ENCODE measurements around the gene KANSL2.
"Not testable (repeated sequence)": the region's sequence is repeated elsewhere in the genome, so short reads cannot be mapped to it uniquely, and the experiment has no call there.

Gene KANSL2, protein sequence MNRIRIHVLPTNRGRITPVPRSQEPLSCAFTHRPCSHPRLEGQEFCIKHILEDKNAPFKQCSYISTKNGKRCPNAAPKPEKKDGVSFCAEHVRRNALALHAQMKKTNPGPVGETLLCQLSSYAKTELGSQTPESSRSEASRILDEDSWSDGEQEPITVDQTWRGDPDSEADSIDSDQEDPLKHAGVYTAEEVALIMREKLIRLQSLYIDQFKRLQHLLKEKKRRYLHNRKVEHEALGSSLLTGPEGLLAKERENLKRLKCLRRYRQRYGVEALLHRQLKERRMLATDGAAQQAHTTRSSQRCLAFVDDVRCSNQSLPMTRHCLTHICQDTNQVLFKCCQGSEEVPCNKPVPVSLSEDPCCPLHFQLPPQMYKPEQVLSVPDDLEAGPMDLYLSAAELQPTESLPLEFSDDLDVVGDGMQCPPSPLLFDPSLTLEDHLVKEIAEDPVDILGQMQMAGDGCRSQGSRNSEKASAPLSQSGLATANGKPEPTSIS

DNA sequence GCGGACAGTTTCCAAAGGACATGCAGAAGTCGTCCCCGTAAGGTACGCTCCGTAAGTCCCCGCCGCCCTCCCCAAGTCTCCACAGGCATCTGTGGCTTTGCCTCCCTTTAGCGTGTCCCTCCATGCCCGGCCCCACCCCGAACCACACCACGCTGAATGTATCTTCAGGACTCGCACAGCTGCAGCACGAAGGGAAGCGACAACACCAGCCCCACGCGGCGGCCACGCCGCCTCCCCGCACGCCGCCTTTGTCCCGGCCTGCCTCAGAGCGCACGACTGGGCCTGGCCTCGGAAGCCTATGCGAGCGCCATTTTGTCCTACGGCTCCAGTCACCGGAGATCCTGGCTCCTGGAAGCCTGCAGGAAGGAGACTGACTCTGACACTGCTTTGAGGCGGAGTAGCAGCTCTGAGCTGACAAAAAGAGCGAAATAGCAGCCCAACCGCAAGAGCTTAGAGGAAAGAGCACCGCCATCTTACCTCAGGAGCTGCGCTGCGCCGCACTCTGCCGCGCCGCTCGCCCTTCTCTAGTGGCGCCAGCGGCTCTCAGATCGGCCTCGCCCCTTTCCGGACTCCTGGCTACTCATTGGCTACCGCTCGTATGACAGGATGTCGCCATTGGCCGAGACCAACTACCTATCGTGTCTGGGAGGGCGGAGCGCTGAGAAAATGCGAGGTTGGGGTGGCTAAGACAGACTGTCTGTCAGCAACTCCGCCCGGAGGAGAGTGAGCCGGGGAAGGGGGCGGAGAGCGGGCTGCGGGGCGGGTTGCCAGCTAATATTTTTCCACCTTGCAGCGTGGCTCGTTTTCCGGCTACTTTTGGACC is at the start of gene KANSL2:
Gene KANSL2, minus strand, starts transcription at position 529 of the 823 bp plus-strand sequence. CDS start 606 bp downstream, outside the sequence.
- WGBS (ENCODE audit: insufficient coverage, insufficient read length), result no CpG with 5 or more reads among the region's 64 CpGs
- H3K27ac ChIP-seq (ENCODE audit: low read length), result no peak within 1 kb of the TSS
- peak; percentile 96 for DNase-seq (ENCODE audit: low read depth, low spot score)

DNA sequence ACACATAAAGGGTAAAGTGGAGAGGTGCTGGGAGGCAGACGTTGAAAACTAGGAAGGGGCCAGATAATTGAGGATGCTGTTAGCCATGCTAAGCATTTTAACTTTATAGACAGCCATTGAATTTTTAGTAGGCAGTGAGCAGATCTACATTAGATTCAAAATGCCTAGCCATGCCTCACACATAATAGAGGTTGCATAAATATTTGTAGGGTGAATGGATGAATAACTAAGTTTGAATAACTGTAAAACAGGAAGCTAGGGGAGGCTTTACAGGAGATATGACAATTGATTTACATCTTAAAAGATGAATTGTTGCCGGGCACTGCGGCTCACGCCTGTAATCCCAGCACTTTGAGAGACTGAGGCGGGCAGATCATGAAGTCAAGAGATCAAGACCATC is 46.8 kb upstream of the KANSL2 start:
- Histone ChIP-seq H3K27ac (ENCODE audit: low read length) (no peak overlapping the region), H3K4me1 (ENCODE audit: control insufficient read depth, insufficient read depth, low read length) (no peaks in the 10 kb centered on the region), H3K9me3 (ENCODE audit: control insufficient read depth, insufficient read depth, low read length) (no peaks in the 10 kb centered on the region; the same call in 1 of the 2 replicates), H3K27me3 (ENCODE audit: control insufficient read depth, insufficient read depth, low read length) (no peaks in the 10 kb centered on the region), H3K36me3 (ENCODE audit: control insufficient read depth, insufficient read depth, low read length) (no peaks in the 10 kb centered on the region), H3K4me3 (ENCODE audit: low read length) (no peak overlapping the region)
- no CpG with 5 or more reads among the region's 5 CpGs for WGBS (ENCODE audit: insufficient coverage, insufficient read length)
- DNase-seq (ENCODE audit: low read depth, low spot score), result no peak

More for the DNA sequence above, at the start of gene KANSL2:
- no peaks in the 10 kb centered on the region for H3K9me3 ChIP-seq (ENCODE audit: control insufficient read depth, insufficient read depth, low read length)
- H3K36me3 ChIP-seq (ENCODE audit: control insufficient read depth, insufficient read depth, low read length), result peaks cover 6% of the 10 kb centered on the region; the same call in 1 of the 2 replicates
- peak within 1 kb of the TSS; percentile 95 for H3K4me3 ChIP-seq (ENCODE audit: low read length)
- peaks cover 2% of the 10 kb centered on the region; the same call in 1 of the 2 replicates for H3K4me1 ChIP-seq (ENCODE audit: control insufficient read depth, insufficient read depth, low read length)
- no peaks in the 10 kb centered on the region for H3K27me3 ChIP-seq (ENCODE audit: control insufficient read depth, insufficient read depth, low read length)

DNA sequence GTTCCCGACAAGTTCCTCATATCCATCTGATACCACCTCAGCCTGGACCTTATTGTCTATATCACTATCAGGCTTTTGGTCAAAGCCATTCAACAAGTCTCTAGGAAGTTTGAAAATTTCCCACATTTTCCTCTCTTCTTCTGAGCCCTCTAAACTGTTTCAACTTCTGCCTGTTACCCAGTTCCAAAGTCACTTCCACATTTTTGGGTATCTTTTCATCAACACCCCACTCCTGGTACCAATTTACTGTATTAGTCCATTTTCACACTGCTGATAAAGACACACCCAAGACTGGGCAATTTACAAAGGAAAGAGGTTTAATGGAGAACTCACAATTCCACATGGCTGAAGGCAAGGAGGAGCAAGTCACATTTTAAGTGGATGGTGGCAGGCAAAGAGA is 38.7 kb upstream of the KANSL2 start:
- not testable (repeated sequence) for H3K27ac ChIP-seq (ENCODE audit: low read length); H3K4me1 ChIP-seq (ENCODE audit: control insufficient read depth, insufficient read depth, low read length); H3K9me3 ChIP-seq (ENCODE audit: control insufficient read depth, insufficient read depth, low read length); H3K4me3 ChIP-seq (ENCODE audit: low read length); H3K36me3 ChIP-seq (ENCODE audit: control insufficient read depth, insufficient read depth, low read length); H3K27me3 ChIP-seq (ENCODE audit: control insufficient read depth, insufficient read depth, low read length); DNase-seq (ENCODE audit: low read depth, low spot score)
- WGBS (ENCODE audit: insufficient coverage, insufficient read length), result no CpG with 5 or more reads among the region's 1 CpG

DNA sequence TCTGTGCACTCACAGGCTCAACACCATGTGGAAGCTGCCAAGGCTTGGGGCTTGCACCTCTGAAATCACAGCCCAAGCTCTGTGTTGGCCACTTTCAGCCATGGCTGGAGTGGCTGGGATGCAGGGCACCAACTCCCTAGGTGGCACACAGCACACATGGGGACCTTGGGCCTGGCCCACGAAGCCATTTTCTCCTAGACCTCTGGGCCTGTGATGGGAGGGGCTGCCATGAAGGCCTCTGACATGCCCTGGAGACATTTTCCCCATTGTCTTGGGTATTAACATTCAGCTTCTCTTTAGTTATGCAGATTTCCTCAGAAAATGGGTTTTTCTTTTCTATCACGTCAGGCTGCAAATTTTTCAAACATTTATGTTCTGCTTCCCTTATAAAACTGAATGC is 38.1 kb upstream of the KANSL2 start:
- no CpG with 5 or more reads among the region's 2 CpGs for WGBS (ENCODE audit: insufficient coverage, insufficient read length)
- H3K4me1 ChIP-seq (ENCODE audit: control insufficient read depth, insufficient read depth, low read length); H3K27me3 ChIP-seq (ENCODE audit: control insufficient read depth, insufficient read depth, low read length); H3K36me3 ChIP-seq (ENCODE audit: control insufficient read depth, insufficient read depth, low read length); DNase-seq (ENCODE audit: low read depth, low spot score); H3K27ac ChIP-seq (ENCODE audit: low read length); H3K4me3 ChIP-seq (ENCODE audit: low read length); H3K9me3 ChIP-seq (ENCODE audit: control insufficient read depth, insufficient read depth, low read length): not testable (repeated sequence)

DNA sequence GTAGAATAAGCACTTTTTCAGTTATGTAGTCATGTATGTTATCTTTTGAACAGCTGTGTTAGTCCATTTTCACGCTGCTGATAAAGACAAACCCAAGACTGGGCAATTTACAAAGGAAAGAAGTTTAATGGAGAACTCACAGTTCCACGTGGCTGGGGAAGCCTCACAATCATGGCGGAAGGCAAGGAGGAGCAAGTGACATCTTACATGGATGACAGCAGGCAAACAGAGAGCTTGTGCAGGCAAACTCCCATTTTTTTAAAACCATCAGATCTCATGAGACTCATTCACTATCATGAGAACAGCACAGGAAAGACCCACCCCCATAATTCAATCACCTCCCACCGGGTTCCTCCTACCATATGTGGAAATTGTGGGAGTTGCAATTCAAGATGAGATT is 37.0 kb upstream of the KANSL2 start:
- H3K9me3 ChIP-seq (ENCODE audit: control insufficient read depth, insufficient read depth, low read length); H3K36me3 ChIP-seq (ENCODE audit: control insufficient read depth, insufficient read depth, low read length); H3K4me3 ChIP-seq (ENCODE audit: low read length); H3K27me3 ChIP-seq (ENCODE audit: control insufficient read depth, insufficient read depth, low read length); H3K27ac ChIP-seq (ENCODE audit: low read length); H3K4me1 ChIP-seq (ENCODE audit: control insufficient read depth, insufficient read depth, low read length); DNase-seq (ENCODE audit: low read depth, low spot score): not testable (repeated sequence)
- no CpG with 5 or more reads among the region's 4 CpGs for WGBS (ENCODE audit: insufficient coverage, insufficient read length)

DNA sequence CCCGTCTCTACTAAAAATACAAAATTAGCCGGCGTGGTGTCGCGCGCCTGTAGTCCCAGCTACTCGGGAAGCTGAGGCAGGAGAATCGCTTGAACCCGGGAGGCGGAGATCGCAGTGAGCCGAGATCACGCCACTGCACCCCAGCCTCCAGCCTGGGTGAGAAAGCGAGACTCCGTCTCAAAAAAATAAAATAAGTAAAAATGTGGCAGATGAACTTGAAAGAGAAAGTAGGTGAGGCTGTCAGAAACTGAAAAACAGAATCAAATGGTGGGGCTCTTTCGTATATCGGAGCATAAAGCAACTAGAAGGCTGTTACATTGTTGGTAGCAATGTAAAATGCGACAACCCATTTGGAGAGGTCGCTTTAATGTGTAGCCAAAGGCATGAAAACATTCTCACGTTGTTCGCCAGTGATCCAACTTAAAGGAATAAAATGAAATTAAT is 35.2 kb upstream of the KANSL2 start:
- no peak for DNase-seq (ENCODE audit: low read depth, low spot score)
- H3K4me1 ChIP-seq (ENCODE audit: control insufficient read depth, insufficient read depth, low read length), result no peaks in the 10 kb centered on the region
- H3K27ac ChIP-seq (ENCODE audit: low read length), result no peak overlapping the region
- WGBS (ENCODE audit: insufficient coverage, insufficient read length), result no CpG with 5 or more reads among the region's 21 CpGs
- peak overlapping the region; percentile 72 for H3K4me3 ChIP-seq (ENCODE audit: low read length)
- H3K27me3 ChIP-seq (ENCODE audit: control insufficient read depth, insufficient read depth, low read length), result no peaks in the 10 kb centered on the region
- peaks cover 6% of the 10 kb centered on the region; the same call in 1 of the 2 replicates for H3K36me3 ChIP-seq (ENCODE audit: control insufficient read depth, insufficient read depth, low read length)
- H3K9me3 ChIP-seq (ENCODE audit: control insufficient read depth, insufficient read depth, low read length), result no peaks in the 10 kb centered on the region

DNA sequence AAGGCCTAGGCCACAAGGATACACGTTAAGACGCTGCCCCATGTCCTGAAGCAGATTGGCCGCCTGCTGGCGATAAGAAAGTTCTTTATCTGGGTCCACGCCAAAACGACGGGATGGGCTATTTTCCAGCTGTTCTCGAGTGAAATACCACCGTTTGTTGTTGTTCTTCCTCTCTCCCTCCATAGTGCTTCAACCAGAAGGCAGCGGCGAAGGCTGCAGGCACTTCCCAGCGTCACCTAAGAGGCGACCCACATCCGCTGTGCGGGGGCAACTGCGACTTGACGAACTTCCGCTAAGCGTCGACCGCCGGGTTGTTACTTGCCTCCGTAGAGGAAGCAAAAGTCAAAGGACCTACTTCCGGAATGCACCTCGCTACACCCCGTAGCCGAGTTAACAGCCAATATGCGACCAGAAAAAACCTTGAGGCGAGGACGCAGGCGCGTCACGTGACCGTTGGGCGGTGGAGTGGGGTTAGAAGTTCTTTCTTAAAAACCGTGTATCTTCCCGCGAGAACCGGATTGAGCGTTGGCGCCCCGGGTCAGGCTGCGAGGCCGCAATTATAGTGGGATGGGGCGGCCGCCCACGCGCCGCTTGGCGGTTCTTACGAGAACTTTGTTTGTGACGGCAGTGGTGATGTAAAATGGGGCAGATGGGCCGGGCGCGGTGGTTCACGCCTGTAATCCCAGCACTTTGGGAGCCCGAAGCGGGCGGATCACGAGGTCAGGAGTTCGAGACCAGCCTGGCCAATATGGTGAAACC is 34.6 kb upstream of the KANSL2 start, which contains the start of gene CCNT1:
Gene CCNT1, minus strand, starts transcription at position 215 of the 759 bp plus-strand sequence. Its CDS starts 32 bp downstream, at position 183.
- H3K27me3 ChIP-seq (ENCODE audit: control insufficient read depth, insufficient read depth, low read length), result no peaks in the 10 kb centered on the region
- no peaks in the 10 kb centered on the region for H3K9me3 ChIP-seq (ENCODE audit: control insufficient read depth, insufficient read depth, low read length)
- H3K36me3 ChIP-seq (ENCODE audit: control insufficient read depth, insufficient read depth, low read length), result peaks cover 6% of the 10 kb centered on the region; the same call in 1 of the 2 replicates
- no CpG with 5 or more reads among the region's 61 CpGs for WGBS (ENCODE audit: insufficient coverage, insufficient read length)
- peak within 1 kb of the TSS; percentile 79 for H3K4me3 ChIP-seq (ENCODE audit: low read length)
- peak; percentile 99 for DNase-seq (ENCODE audit: low read depth, low spot score)
- H3K4me1 ChIP-seq (ENCODE audit: control insufficient read depth, insufficient read depth, low read length), result no peaks in the 10 kb centered on the region
- no peak within 1 kb of the TSS for H3K27ac ChIP-seq (ENCODE audit: low read length)

DNA sequence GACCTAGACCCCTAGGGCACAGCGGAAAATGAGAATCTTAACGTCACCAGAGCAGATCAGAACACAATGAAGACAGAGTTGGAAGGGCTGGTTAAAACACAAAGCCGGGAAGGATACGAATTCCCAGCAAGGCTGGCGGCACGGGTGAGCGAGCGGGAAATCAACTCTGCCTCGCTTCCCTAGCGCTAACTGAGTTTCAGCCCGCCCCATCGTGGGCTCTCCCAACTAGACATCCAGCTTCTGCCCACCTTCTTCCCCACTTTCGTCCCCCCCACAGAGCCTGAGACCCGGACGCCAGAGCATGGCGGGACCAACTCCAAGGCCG is 34.1 kb upstream of the KANSL2 start:
- H3K27ac ChIP-seq (ENCODE audit: low read length), result no peak overlapping the region
- WGBS (ENCODE audit: insufficient coverage, insufficient read length), result no CpG with 5 or more reads among the region's 17 CpGs
- H3K9me3 ChIP-seq (ENCODE audit: control insufficient read depth, insufficient read depth, low read length), result no peaks in the 10 kb centered on the region
- no peak for DNase-seq (ENCODE audit: low read depth, low spot score)
- no peaks in the 10 kb centered on the region for H3K4me1 ChIP-seq (ENCODE audit: control insufficient read depth, insufficient read depth, low read length)
- H3K27me3 ChIP-seq (ENCODE audit: control insufficient read depth, insufficient read depth, low read length), result no peaks in the 10 kb centered on the region
- H3K36me3 ChIP-seq (ENCODE audit: control insufficient read depth, insufficient read depth, low read length), result peaks cover 6% of the 10 kb centered on the region; the same call in 1 of the 2 replicates
- peak overlapping the region; percentile 79 for H3K4me3 ChIP-seq (ENCODE audit: low read length)

DNA sequence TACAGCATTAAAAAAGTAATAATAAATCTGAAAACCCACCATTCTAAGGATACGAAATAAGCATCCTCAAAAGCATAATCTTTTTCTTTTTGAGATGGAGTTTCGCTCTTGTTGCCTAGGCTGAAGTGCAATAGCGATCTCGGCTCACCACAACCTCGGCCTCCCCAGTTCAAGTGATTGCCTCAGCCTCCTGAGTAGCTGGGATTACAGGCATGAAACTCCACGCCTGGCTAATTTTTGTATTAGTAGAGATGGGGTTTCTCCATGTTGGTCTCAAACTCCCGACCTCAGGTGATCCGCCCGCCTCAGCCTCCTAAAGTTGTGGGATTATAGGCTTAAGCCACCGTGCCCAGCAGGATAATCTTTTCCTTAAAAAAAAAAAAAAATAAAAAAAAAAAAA is 30.2 kb upstream of the KANSL2 start:
- WGBS (ENCODE audit: insufficient coverage, insufficient read length), result no CpG with 5 or more reads among the region's 10 CpGs
- Histone ChIP-seq H3K27me3 (ENCODE audit: control insufficient read depth, insufficient read depth, low read length) (no peaks in the 10 kb centered on the region), H3K9me3 (ENCODE audit: control insufficient read depth, insufficient read depth, low read length) (no peaks in the 10 kb centered on the region), H3K4me3 (ENCODE audit: low read length) (no peak overlapping the region), H3K36me3 (ENCODE audit: control insufficient read depth, insufficient read depth, low read length) (peaks cover 6% of the 10 kb centered on the region; the same call in 1 of the 2 replicates), H3K4me1 (ENCODE audit: control insufficient read depth, insufficient read depth, low read length) (no peaks in the 10 kb centered on the region), H3K27ac (ENCODE audit: low read length) (no peak overlapping the region)
- DNase-seq (ENCODE audit: low read depth, low spot score), result no peak

DNA sequence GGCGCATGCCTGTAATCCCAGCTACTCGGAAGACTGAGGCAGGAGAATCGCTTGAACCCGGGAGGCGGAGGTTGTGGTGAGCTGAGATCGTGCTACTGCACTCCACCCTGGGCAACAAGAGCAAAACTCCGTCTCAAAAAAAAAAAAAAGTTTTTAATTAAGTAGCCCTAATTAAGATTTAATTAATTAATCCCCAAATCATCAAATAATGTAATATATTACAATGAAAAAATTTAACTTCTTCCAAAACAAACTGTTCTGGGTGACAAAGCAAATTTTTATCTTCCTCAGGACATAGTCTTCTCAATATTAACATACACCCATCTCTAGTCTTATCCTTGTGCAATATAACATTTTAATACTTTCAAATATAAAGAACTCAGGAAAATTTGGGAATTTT is 16.8 kb upstream of the KANSL2 start:
- not testable (repeated sequence) for H3K4me3 ChIP-seq (ENCODE audit: low read length); H3K27ac ChIP-seq (ENCODE audit: low read length); H3K36me3 ChIP-seq (ENCODE audit: control insufficient read depth, insufficient read depth, low read length); H3K4me1 ChIP-seq (ENCODE audit: control insufficient read depth, insufficient read depth, low read length); DNase-seq (ENCODE audit: low read depth, low spot score); H3K9me3 ChIP-seq (ENCODE audit: control insufficient read depth, insufficient read depth, low read length); H3K27me3 ChIP-seq (ENCODE audit: control insufficient read depth, insufficient read depth, low read length)
- no CpG with 5 or more reads among the region's 7 CpGs for WGBS (ENCODE audit: insufficient coverage, insufficient read length)

All from iPS DF 6.9 (cell line).